HepG2 (cell line): ENCODE results near the gene GARIN5A. TPM values are rescaled to one million over a fixed set of nuclear protein-coding genes. Genes with fewer than 3 reads are reported as not detected.

Experiments used
- ATAC-seq: fragments of 200-7000 bp; cut with Tn5 transposase; 3 replicates; pipeline ENCODE4 v1.9.1; 2020; ENCODE audit warnings: mild to moderate bottlenecking, moderate library complexity
- BruUV-seq: library from RNA; stranded (reverse); fragments of 400-500 nt; replicated peaks from 2 replicates; lab custom pipeline; 2021; lab: Mats Ljungman, UMichigan
- CTCF ChIA-PET: fragments of 300-600 bp; formaldehyde crosslinking; extraction: SDS; loops from one replicate; lab custom pipeline; 2021; ENCODE audit warnings: low total read pairs, inconsistent platforms, low intra/inter-chr PET ratio; lab: Yijun Ruan, JAX
- POLR2A ChIA-PET: fragments of 350-600 bp; sonication (Branson Sonifier 250); formaldehyde crosslinking; loops from one replicate; lab custom pipeline; 2020; ENCODE audit warnings: antibody characterized with exemption, inconsistent platforms; lab: Yijun Ruan, JAX
- DNase-seq: peaks from one replicate; pipeline ENCODE4 v3.0.0-alpha.2; 2015; ENCODE audit warnings: low spot score
- FAIRE-seq: peaks from 3 replicates; lab custom pipeline; 2011; peaks lifted over from hg19 to GRCh38; lab: Jason Lieb, UNC
- H2AFZ ChIP-seq: one replicate; pipeline ENCODE4 v1.6.1; 2011; ENCODE audit warnings: low read length, inconsistent platforms
- H3K27ac ChIP-seq: fragments of 300-600 bp; 3 replicates; pipeline ENCODE4 v1.8.0; 2011; ENCODE audit warnings: mixed run types, mild to moderate bottlenecking, mixed read lengths, low read length, inconsistent platforms; ENCODE audit not compliant: insufficient read depth; ENCODE audit errors: extremely low read length
- H3K27me3 ChIP-seq, 2 experiments: fragments of 200-600 bp in 1 of 2; 2 replicates in 1 of 2; 3 replicates in 1 of 2; pipeline versions ENCODE4 v1.6.0 to v1.8.0; 2011; ENCODE audit warnings: low read length in 2 of 2, mild to moderate bottlenecking in 2 of 2, moderate library complexity in 2 of 2, inconsistent platforms in 1 of 2; ENCODE audit not compliant: insufficient read depth in 2 of 2, control insufficient read depth in 1 of 2
- H3K36me3 ChIP-seq, 2 experiments: fragments of 200-600 bp in 1 of 2; replicated peaks in 1 of 2; 2 replicates in 1 of 2; 3 replicates in 1 of 2; pipeline versions ENCODE4 v1.5.1 to v1.8.0; 2011; ENCODE audit warnings: low read length in 2 of 2, inconsistent platforms in 1 of 2; ENCODE audit not compliant: insufficient read depth in 2 of 2, control insufficient read depth in 1 of 2
- H3K4me1 ChIP-seq: 2 replicates; pipeline ENCODE4 v1.5.1; 2012; ENCODE audit warnings: low read length, inconsistent platforms; ENCODE audit not compliant: insufficient read depth
- H3K4me2 ChIP-seq: 2 replicates; pipeline ENCODE4 v1.6.0; 2011; ENCODE audit warnings: low read depth, low read length, inconsistent platforms
- H3K4me3 ChIP-seq, 3 experiments: fragments of 200-600 bp in 1 of 3; sonication (generic), shearing (Covaris generic) in 1 of 3; replicated peaks in 1 of 3; 2 replicates each; pipeline ENCODE4 v1.5.1; 2011 to 2016; ENCODE audit warnings: low read length in 3 of 3, inconsistent platforms in 2 of 3, low read depth in 2 of 3, mild to moderate bottlenecking in 2 of 3, control low read depth in 1 of 3, mixed read lengths in 1 of 3; ENCODE audit not compliant: insufficient read depth in 1 of 3
- H3K79me2 ChIP-seq: one replicate; pipeline ENCODE4 v1.6.1; 2011; ENCODE audit warnings: low read length, inconsistent platforms; ENCODE audit not compliant: insufficient read depth
- H3K9ac ChIP-seq: 2 replicates; pipeline ENCODE4 v1.6.0; 2011; ENCODE audit warnings: mild to moderate bottlenecking, low read depth, low read length, inconsistent platforms; ENCODE audit not compliant: insufficient read depth
- H3K9me3 ChIP-seq: 2 replicates; pipeline ENCODE4 v1.5.1; 2012; ENCODE audit warnings: mild to moderate bottlenecking, low read length
- H4K20me1 ChIP-seq: 2 replicates; pipeline ENCODE4 v1.6.0; 2011; ENCODE audit warnings: inconsistent platforms, mild to moderate bottlenecking, low read length, moderate library complexity; ENCODE audit not compliant: insufficient read depth
- CBX2 ChIP-seq, 2 experiments: fragments of 200-600 bp in 1 of 2; sonication (generic); formaldehyde crosslinking in 1 of 2; IDR thresholded peaks; 2 replicates each; pipeline versions ENCODE4 v1.7.0 to v1.8.1; 2018 to 2022; ENCODE audit warnings: low read depth in 2 of 2, low read length in 1 of 2, mild to moderate bottlenecking in 1 of 2, missing genetic modification reagents in 1 of 2
- CENPX ChIP-seq: sonication (generic); formaldehyde crosslinking; IDR thresholded peaks from 2 replicates; pipeline ENCODE4 v1.9.0; 2021; ENCODE audit warnings: mild to moderate bottlenecking, missing genetic modification reagents, moderate library complexity
- FOXK1 ChIP-seq: sonication (generic); formaldehyde crosslinking; IDR thresholded peaks from 2 replicates; pipeline ENCODE4 v1.4.0; 2020; ENCODE audit warnings: low read depth, missing genetic modification reagents, borderline replicate concordance
- HMG20A ChIP-seq: IDR thresholded peaks from 2 replicates; pipeline ENCODE4 v1.6.1; 2016; ENCODE audit warnings: borderline replicate concordance
- KAT2B ChIP-seq: fragments of 150-350 bp; IDR thresholded peaks from 2 replicates; pipeline ENCODE4 v1.6.1; 2014; ENCODE audit warnings: low read depth, low read length, borderline replicate concordance
- MAF1 ChIP-seq: sonication (generic); formaldehyde crosslinking; IDR thresholded peaks from 2 replicates; pipeline ENCODE4 v1.5.0; 2020; ENCODE audit warnings: missing genetic modification reagents, borderline replicate concordance
- MBD4 ChIP-seq: IDR thresholded peaks from 2 replicates; pipeline ENCODE4 v1.6.1; 2012; ENCODE audit warnings: low read length, inconsistent platforms, borderline replicate concordance
- MLLT10 ChIP-seq: sonication (generic); formaldehyde crosslinking; IDR thresholded peaks from 2 replicates; pipeline ENCODE4 v1.4.0; 2020; ENCODE audit warnings: missing genetic modification reagents
- NFKB2 ChIP-seq: sonication (generic); formaldehyde crosslinking; IDR thresholded peaks from 2 replicates; pipeline ENCODE4 v1.4.0; 2020; ENCODE audit warnings: missing genetic modification reagents, borderline replicate concordance
- PRMT3 ChIP-seq: sonication (generic); formaldehyde crosslinking; IDR thresholded peaks from 2 replicates; pipeline ENCODE4 v1.8.1; 2022; ENCODE audit warnings: low read depth, mild to moderate bottlenecking, moderate library complexity, missing genetic modification reagents, borderline replicate concordance
- SIN3B ChIP-seq: fragments of 150-350 bp; IDR thresholded peaks from 2 replicates; pipeline ENCODE4 v1.6.1; 2014; ENCODE audit warnings: low read length
- TGIF2 ChIP-seq: IDR thresholded peaks from 2 replicates; pipeline ENCODE4 v1.6.1; 2016; ENCODE audit warnings: control low read depth, missing compliant biosample characterization
- TOPORS ChIP-seq: sonication (generic); formaldehyde crosslinking; IDR thresholded peaks from 2 replicates; pipeline ENCODE4 v1.8.0; 2023; ENCODE audit warnings: mild to moderate bottlenecking, missing genetic modification reagents
- USF2 ChIP-seq, 2 experiments: sonication (generic) in 1 of 2; formaldehyde crosslinking in 1 of 2; IDR thresholded peaks; 2 replicates each; pipeline versions ENCODE4 v1.5.1 to v1.6.1; 2011 to 2020; ENCODE audit warnings: borderline replicate concordance in 1 of 2, low read depth in 1 of 2, low read length in 1 of 2, mild to moderate bottlenecking in 1 of 2, missing genetic modification reagents in 1 of 2, moderate library complexity in 1 of 2
- WIZ ChIP-seq: sonication (generic); formaldehyde crosslinking; IDR thresholded peaks from 2 replicates; pipeline ENCODE4 v1.5.1; 2020; ENCODE audit warnings: mild to moderate bottlenecking, missing genetic modification reagents
- ZBTB21 ChIP-seq: sonication (generic); formaldehyde crosslinking; IDR thresholded peaks from 2 replicates; pipeline ENCODE4 v1.4.0; 2020; ENCODE audit warnings: missing genetic modification reagents
- ZBTB33 ChIP-seq: sonication (generic); formaldehyde crosslinking; IDR thresholded peaks from 2 replicates; pipeline ENCODE4 v1.4.0; 2020; ENCODE audit warnings: missing genetic modification reagents
- ZNF143 ChIP-seq: sonication (generic); formaldehyde crosslinking; IDR thresholded peaks from 2 replicates; pipeline ENCODE4 v1.4.0; 2020; ENCODE audit warnings: missing genetic modification reagents
- ZNF224 ChIP-seq: sonication (generic); formaldehyde crosslinking; IDR thresholded peaks from 2 replicates; pipeline ENCODE4 v1.5.0; 2020; ENCODE audit warnings: mild to moderate bottlenecking, missing genetic modification reagents
- ZNF781 ChIP-seq: sonication (generic); formaldehyde crosslinking; IDR thresholded peaks from 2 replicates; pipeline ENCODE4 v1.5.1; 2020; ENCODE audit warnings: borderline replicate concordance, mild to moderate bottlenecking, missing genetic modification reagents; ENCODE audit errors: not compliant biosample characterization
- WGBS: methylation state at CpG from one replicate; pipeline ENCODE4 v1.1.6; 2017; ENCODE audit warnings: low lambda C conversion rate; 5-methylcytosine and 5-hydroxymethylcytosine counted together
- in situ Hi-C: cut with HindIII; loops from 2 replicates; pipeline ENCODE4 v1.10.0; 2017; ENCODE audit warnings: low pct_unique_long_range_greater_than_20kb; ENCODE audit not compliant: extremely low pct_ligation_motif_present
- intact Hi-C: fragments of 100-400 bp; cut with micrococcal nuclease; formaldehyde crosslinking; loops from one replicate; pipeline ENCODE4 v1.10.0; 2022; ENCODE audit not compliant: unreplicated experiment
- polyA plus RNA-seq, 8 experiments: library from polyadenylated mRNA; depleted of rRNA in 3 of 8; stranded (reverse) in 7 of 8; unstranded in 1 of 8; fragments of >200 nt; fragmentation: Illumina TruSeq in 4 of 8; extraction: Trizol in 4 of 8; gene quantifications; 2 replicates each; pipeline versions ENCODE4 v1.2.1 to v1.2.3, GENCODE V29; 2011 to 2016; ENCODE audit warnings: low read depth in 4 of 8, missing spikeins in 1 of 8, mixed read lengths in 1 of 8; ENCODE audit not compliant: insufficient read depth in 1 of 8
- total RNA-seq, 5 experiments: library from RNA; depleted of rRNA; stranded (reverse); fragments of >200 nt; fragmentation: Illumina TruSeq; extraction: Trizol; gene quantifications; 2 replicates each; pipeline ENCODE4 v1.2.3, GENCODE V29; 2016; ENCODE audit warnings: low read depth in 1 of 5

Gene GARIN5A
- total and polyA plus RNA-seq, 2 of the 13 experiments (the other 11 are each of a cell fraction or from before 2014, with no cell fraction given), result not detected

GRCh38 chr19:50428772-50429463, 47.7 kb downstream of the GARIN5A start:
- ChIA-PET CTCF (no interaction called here), POLR2A (no interaction called here)
- no peak for ATAC-seq
- no peak for DNase-seq
- H3K4me3 ChIP-seq, result no peak overlapping the region
- WGBS, result 14% methylated on average over 7 of the region's 7 CpGs
- H2AFZ ChIP-seq, result no peak overlapping the region
- intact Hi-C loops, result no loop called here
- no peak overlapping the region for H3K4me2 ChIP-seq
- H3K36me3 ChIP-seq, result no peaks in the 10 kb centered on the region
- no peak overlapping the region for H3K9ac ChIP-seq
- no peak overlapping the region for H3K27ac ChIP-seq
- H3K79me2 ChIP-seq, result no peaks in the 10 kb centered on the region
- no peak for TF ChIP-seq ZNF224 (CRISPR knock-in tag)
- TF ChIP-seq HMG20A, result no peak
- no peak for TF ChIP-seq CBX2 (IDR thresholded peaks at IDR 0.05; ENCODE audit: low read depth, low read length)
- no peak for TF ChIP-seq CBX2 (CRISPR knock-in tag; IDR thresholded peaks at IDR 0.05; ENCODE audit: low read depth)
- no peak for TF ChIP-seq USF2 (IDR thresholded peaks at IDR 0.05; ENCODE audit: low read depth, low read length)
- TF ChIP-seq USF2 (CRISPR knock-in tag; IDR thresholded peaks at IDR 0.05; ENCODE audit: borderline replicate concordance), result no peak
- TF ChIP-seq NFKB2 (CRISPR knock-in tag), result no peak
- no peak for TF ChIP-seq TGIF2 (CRISPR knock-in tag)
- TF ChIP-seq KAT2B, result no peak
- no peak for TF ChIP-seq SIN3B
- no peak for TF ChIP-seq MLLT10 (CRISPR knock-in tag)
- no peak for TF ChIP-seq ZNF143 (CRISPR knock-in tag)
- TF ChIP-seq MBD4, result no peak
- TF ChIP-seq ZBTB33, result no peak
- TF ChIP-seq ZNF781 (CRISPR knock-in tag), result no peak
- no peak for TF ChIP-seq PRMT3 (CRISPR knock-in tag)
- no peak for TF ChIP-seq CENPX (CRISPR knock-in tag)
- no peak for TF ChIP-seq ZBTB21 (CRISPR knock-in tag)
- no peak for TF ChIP-seq MAF1 (CRISPR knock-in tag)
- no peak for TF ChIP-seq TOPORS (CRISPR knock-in tag)
- no peak for TF ChIP-seq FOXK1 (CRISPR knock-in tag)
- no peak for TF ChIP-seq WIZ
- H3K27me3 ChIP-seq, result peaks cover 8 to 23% of the 10 kb centered on the region in 2 experiments; a peak in 4 of 5 replicates
- peaks cover 10% of the 10 kb centered on the region for H3K4me1 ChIP-seq
- BruUV-seq, result no TSS peak
- no peaks in the 10 kb centered on the region for H3K9me3 ChIP-seq
- in situ Hi-C loops, result no loop called here
- no peaks in the 10 kb centered on the region for H4K20me1 ChIP-seq
- no peak for FAIRE-seq
